Measurements from ENCODE around the gene BIRC7. TPM values are rescaled to one million over a fixed set of nuclear protein-coding genes. Genes with fewer than 3 reads are reported as not detected.
"Not testable (repeated sequence)": the region's sequence is repeated elsewhere in the genome, so short reads cannot be mapped to it uniquely, and the experiment has no call there.

BIRC7 gene
- total RNA-seq, 1 donor from 2014 or later = 10.6 TPM

GRCh38 chr20:63220696-63221399, 14.9 kb upstream of the BIRC7 start:
- TF ChIP-seq CTCF (conservative IDR thresholded peaks at IDR 0.05; ENCODE audit: low read depth, low read length) = no peak
- no peak overlapping the region for H3K4me3 ChIP-seq (ENCODE audit: low read depth, low read length)

GRCh38 chr20:63221400-63222053, 14.2 kb upstream of the BIRC7 start:
- H3K4me3 ChIP-seq (ENCODE audit: low read depth, low read length); DNase-seq (ENCODE audit: low read depth): not testable (repeated sequence)

More at GRCh38 chr20:63220696-63221399, 14.9 kb upstream of the BIRC7 start:
- DNase-seq (ENCODE audit: low read depth) = no peak

DNA sequence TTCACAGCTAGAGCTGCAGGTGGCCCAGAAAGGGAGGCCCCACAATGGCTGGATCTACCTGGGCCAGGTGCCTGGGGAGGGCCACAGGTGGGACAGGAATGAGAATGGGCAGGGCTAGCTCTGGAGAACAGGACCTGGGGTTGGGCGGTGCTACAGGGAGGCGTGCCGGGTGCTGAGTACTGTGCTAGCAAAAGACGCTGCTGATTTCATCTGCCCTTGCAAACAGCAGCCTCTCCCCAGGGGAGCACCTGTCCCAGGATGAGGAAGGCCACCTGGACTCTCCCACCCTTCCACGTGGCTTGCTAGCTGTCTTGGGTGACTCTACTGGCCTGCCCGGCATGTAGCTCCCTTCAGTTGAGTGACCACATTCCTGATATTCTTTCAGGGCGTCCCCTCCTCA, 13.2 kb upstream of the BIRC7 start:
- no peak overlapping the region for H3K4me3 ChIP-seq (ENCODE audit: low read depth, low read length)
- no peak for DNase-seq (ENCODE audit: low read depth)
- TF ChIP-seq CTCF (conservative IDR thresholded peaks at IDR 0.05; ENCODE audit: low read depth, low read length) = no peak

- peak; percentile 81 for TF ChIP-seq CTCF (conservative IDR thresholded peaks at IDR 0.05; ENCODE audit: low read depth, low read length)
- H3K4me3 ChIP-seq (ENCODE audit: low read depth, low read length) = no peak overlapping the region
- no peak for DNase-seq (ENCODE audit: low read depth)
Observed at GRCh38 chr20:63223121-63223825, 12.4 kb upstream of the BIRC7 start.

DNA sequence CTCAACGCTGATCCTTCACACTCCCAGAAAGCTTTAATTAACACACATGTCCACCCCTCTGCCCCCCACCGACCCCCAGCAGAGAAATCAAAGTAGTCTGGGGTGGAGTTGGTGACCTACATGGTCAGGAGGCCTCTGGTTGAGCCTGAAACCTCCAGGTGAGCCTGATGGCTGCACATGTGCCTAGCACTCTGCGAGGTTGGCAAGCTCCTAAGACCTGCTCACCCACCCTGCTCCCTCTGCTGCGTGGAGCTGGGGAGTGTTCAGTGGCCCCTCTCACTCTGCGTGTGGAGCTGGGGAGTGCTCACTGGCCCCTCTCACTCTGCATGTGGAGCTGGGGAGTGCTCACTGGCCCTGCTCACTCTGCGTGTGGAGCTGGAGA, 11.9 kb upstream of the BIRC7 start:
- H3K4me3 ChIP-seq (ENCODE audit: low read depth, low read length) = no peak overlapping the region
- TF ChIP-seq CTCF (conservative IDR thresholded peaks at IDR 0.05; ENCODE audit: low read depth, low read length) = no peak
- DNase-seq (ENCODE audit: low read depth) = no peak

- H3K4me3 ChIP-seq (ENCODE audit: low read depth, low read length) = no peak overlapping the region
- TF ChIP-seq CTCF (conservative IDR thresholded peaks at IDR 0.05; ENCODE audit: low read depth, low read length) = peak; percentile 48
- DNase-seq (ENCODE audit: low read depth) = no peak
Observed at GRCh38 chr20:63224412-63225081, 11.2 kb upstream of the BIRC7 start.

GRCh38 chr20:63225082-63225454, 10.6 kb upstream of the BIRC7 start:
- no peak overlapping the region for H3K4me3 ChIP-seq (ENCODE audit: low read depth, low read length)
- DNase-seq (ENCODE audit: low read depth) = no peak
- TF ChIP-seq CTCF (conservative IDR thresholded peaks at IDR 0.05; ENCODE audit: low read depth, low read length) = no peak
